GM19043 (cell line): ENCODE data around the gene PGAP6.
"Not testable (repeated sequence)": the region's sequence is repeated elsewhere in the genome, so short reads cannot be mapped to it uniquely, and the experiment has no call there.

Source experiments
- ATAC-seq: cut with Tn5 transposase; IDR thresholded peaks from one replicate; pipeline ENCODE4 v1.9.1; 2021; ENCODE audit warnings: low read depth; ENCODE audit not compliant: unreplicated experiment

Gene PGAP6

DNA sequence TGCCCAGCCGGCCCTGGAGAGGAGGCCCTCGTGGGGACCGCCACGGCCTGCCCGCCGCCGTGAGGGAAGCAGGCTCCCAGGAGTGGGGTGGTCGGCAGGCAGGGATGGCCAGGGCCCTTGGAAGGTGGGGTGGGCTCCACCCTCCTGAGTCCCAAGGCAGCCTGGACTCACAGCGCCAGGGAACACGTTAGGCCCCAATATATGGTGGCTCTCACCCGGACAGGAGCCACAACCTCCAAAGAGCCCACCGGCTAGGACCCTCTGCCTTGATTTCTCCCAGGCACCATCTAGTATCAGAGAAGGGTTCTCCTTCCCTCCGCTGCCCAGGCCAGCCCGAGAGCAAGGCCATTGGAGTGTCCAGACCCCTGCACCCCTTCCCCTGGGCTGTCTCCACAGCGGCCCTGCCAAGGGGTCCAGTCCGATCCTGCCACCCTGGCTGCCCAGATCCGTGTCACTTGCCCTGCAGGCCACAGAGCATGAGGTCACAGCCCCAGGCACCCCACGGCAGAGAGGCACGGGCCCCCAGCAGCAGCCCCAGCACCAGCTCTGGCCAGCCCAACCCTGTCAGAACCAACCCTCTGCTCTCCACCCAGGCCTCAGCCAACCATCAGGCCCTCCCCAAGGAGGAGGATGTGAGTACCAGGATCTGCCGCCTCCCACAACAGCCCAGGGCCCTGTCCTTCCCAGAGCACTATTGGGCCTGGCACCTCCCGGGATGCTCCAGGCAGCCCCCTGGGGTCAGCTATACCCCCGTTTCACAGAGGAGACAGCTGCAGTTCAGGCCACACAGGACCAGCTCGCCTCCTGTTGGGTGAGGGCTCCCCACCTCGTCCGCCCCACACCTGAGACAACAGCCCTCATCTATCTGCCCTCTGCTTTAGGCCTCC is 28.1 kb downstream of the PGAP6 start:
- no peak for ATAC-seq

DNA sequence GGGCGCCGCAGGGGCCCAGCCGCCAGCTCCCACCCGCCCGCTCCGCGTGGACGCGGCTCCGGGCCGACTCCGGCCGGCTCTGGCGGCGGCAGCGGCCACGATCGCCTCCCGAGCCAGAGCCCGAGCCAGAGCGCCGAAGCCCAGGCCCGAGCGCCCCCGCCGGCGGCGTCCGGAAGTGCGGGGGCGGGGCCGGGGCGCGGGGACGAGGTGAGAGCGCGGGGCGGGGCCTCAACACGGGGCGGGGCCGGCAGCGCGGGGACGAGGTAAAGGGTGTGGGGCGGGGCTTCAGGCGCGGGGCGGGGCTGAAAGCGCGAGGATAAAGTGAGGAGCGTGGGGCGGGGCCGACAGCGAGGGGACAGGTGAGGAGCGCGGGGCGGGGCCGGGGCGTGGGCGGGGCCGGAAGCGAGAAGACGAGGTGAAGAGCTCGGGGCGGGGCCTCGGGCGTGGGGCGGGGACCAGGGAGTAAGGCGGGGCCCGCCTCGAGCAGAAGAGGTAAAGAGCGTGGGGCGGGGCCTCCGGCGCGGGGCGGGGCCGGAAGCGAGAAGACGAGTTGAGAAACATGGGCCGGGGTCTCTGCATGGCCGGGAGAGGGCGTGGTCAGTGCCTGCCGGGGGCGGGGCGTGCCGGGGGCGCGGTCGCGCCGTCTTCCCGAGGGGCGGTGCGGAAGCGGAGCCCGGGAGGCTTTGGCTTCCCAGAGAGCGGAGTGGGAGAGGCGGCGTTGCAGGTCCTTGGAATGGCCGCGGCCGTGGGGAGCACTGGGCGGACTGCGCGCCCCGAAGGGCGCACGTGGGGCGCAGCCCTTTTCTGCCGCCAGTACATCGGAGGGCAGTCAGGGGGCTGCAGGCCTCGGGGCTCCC is 29.0 kb downstream of the PGAP6 start, which contains the start of gene AXIN1:
Gene AXIN1, minus strand, starts transcription at position 177 of the 857 bp plus-strand sequence. CDS start 5,698 bp downstream, outside the sequence.
- peak; percentile 46 for ATAC-seq

DNA sequence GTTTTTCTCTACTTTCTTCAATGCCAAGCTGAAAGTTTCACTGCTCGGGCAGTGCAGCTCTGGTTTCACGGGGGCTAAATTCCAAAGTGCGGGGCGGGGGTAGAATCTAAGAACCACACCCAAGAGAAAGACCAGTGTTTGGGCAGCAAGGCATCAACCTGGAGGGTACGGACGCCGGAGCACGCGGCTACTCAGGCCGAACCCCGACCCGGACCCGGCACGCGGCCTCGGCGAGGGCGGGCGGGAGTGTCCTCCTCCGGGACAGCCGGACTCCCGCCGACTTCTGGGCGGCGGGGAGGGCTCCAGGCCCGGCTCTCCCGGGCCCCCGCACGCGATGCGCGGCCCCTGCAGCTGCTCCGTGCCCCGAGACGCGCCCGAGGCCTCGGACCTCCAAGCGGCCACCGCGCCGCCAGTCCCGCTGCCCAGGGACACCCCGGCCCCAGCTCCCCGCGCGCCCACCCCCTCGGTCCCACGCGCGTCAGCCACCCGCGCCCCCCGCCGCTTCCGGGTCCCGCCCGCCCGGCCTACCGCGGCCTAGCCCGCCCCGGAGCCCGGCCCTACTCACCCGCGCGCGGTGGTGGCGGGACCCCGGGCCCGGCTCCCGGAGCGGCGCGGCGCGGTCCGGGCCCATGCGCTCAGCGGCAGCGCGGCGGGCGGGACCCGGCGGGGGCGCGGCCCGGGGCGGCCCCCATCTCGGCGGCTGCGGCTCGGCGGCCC is 29.8 kb downstream of the PGAP6 start:
- no peak for ATAC-seq

DNA sequence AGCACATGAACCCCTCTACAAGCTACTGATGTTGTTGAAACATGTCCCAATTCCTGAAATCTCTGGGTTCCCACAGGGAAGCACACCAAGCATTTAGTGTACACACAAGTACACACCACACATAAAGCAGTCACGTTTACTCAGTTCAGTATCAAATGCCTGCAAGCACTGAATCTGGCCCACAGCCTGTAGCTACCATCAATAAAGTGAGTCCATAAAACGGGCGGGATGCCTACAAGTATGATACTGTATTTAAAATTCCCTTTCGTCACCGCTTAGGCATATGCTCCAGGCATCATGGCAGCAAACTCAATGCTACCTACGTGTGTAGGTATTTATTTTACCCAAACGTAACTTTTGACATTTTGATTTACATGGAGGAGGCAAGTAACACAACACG is 31.6 kb downstream of the PGAP6 start:
- no peak for ATAC-seq

DNA sequence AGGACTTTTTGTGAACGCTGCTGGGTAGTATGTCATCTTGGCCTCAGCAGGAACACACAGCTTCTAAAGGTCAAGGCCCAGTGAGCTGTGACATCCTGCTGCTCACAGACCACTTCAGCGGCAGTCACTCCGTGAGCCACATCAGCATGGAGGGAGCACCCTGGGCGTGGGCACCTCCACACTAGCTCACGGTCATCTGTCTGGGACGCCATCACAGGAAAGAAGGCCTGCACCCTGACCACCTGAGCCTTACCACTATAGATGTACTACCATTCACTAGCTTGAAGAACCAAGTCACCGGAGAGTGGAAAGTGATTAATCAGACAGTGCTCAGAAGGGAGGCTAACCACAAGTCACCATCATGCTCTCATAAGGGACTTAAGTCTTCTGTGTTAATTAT is 32.6 kb downstream of the PGAP6 start:
- peak; percentile 37 for ATAC-seq

DNA sequence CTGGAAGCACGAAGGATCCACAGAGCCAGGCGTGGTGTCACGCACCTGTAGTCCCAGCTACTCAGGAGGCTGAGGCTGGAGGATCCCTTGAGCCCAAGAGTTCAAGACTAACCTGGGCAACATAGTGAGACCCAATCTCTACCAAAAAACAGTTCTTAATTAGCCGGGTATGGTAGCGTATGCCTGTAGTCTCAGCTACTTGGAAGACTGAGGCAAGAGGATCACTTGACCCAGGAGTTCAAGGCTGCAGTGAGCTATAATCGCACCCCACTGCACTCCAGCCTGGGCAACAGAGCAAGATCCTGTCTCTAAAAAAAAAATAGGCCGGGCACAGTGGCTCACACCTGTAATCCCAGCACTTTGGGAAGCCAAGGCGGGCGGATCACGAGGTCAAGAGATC is 33.3 kb downstream of the PGAP6 start:
- not testable (repeated sequence) for ATAC-seq

DNA sequence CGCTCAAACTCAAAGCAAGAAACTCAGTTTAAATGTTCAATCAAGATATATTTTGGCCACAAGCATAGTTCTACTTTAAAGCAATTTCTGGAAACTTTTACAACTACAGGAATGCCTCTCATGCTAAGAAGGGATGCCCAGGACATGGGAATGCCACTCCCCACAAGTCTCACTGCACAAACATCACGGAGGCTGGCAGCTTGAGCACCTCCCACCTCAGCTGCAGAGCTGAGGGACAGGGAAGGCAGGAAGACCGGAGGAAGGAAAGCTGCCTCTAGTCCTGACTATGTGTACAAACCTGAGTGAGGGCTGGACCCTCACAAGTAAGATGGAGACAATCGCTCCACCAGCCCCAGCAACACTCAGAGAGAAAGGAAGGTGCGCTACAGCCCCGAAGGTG is 34.6 kb downstream of the PGAP6 start:
- ATAC-seq: no peak

DNA sequence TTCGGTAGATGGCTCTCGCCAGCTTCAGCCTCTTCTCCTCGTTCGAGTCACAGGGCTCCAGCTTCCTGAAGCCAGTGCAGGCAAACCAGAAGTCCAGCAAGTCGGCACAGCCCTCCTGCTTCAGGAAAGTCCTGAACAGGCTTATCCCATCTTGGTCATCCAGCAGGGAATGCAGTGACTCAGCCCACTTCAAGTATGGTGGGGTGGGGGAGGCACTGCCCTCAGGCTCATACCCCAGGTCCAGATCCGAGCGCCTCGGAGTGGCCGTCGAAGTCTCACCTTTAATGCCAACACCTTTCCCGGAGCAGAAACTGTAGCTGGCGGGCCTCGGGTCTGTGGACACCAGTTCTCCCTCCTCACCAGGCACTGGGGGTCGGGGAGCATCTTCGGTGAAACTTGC is 35.2 kb downstream of the PGAP6 start:
- no peak for ATAC-seq

DNA sequence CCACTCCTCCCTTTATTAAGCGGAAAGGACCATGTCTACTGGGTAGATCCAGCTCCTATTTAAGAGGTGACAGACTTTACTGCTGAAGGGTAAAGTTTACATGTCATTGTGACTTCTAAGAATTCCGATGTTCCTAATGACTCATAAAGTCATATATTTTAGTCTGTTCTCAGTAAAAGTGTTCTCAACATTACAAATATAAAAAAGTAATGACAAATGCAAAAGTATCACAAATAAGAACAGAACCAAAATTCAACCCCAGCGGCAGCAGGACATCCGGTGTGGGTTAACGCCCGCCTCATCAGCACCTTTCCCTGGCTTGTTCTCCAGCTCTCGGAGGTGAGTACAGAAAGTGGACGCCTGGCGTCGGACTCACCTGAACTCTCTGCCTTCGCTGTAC is 36.0 kb downstream of the PGAP6 start:
- no peak for ATAC-seq

DNA sequence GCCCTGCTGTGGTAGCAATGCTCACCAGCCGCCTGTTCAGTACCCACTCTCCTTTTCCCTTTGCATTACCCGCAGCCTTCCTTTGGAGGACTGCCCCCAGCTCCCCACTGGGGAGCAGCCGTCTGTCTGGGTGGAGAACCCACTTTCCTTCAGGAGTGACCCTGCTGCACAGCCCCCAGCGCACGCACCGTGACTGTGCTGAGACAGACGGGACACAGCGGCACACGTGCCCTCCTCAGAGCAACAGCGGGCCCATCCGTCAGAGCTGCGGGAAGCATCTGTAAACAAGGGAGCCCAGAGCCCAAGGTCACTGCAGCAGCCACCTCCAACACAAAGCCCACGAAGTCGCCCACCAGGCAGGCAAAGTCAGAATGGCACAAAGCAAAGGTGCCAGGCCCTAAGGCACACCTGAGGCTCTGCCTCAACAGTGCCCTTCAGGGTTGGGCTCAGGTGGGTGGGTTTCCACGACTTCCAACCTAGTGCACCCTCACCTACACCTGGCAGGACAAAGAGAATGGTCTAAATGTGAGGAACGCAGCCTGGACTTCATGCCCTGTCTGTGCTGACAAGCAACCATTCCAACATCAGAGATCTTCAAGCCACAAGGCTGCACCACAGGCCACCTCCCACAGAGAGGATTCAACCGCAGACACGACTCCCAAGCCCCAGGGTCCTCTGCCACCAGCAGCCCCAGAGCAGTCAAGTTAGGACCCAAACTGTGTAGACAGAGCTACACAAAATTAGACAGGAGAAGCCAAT is 39.1 kb downstream of the PGAP6 start:
- ATAC-seq: no peak

DNA sequence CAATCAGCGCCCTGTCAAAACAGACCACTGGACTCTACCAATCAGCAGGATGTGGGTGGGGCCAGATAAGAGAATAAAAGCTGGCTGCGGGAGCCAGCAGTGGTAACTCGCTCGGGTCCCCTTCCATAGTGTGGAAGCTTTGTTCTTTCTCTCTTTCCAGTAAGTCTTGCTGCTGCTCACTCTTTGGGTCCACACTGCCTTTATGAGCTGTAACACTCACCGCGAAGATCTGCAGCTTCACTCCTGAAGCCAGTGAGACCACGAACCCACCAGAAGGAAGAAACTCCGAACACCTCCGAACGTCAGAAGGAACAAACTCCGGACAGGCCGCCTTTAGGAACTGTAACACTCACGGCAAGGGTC is 39.8 kb downstream of the PGAP6 start:
- not testable (repeated sequence) for ATAC-seq

DNA sequence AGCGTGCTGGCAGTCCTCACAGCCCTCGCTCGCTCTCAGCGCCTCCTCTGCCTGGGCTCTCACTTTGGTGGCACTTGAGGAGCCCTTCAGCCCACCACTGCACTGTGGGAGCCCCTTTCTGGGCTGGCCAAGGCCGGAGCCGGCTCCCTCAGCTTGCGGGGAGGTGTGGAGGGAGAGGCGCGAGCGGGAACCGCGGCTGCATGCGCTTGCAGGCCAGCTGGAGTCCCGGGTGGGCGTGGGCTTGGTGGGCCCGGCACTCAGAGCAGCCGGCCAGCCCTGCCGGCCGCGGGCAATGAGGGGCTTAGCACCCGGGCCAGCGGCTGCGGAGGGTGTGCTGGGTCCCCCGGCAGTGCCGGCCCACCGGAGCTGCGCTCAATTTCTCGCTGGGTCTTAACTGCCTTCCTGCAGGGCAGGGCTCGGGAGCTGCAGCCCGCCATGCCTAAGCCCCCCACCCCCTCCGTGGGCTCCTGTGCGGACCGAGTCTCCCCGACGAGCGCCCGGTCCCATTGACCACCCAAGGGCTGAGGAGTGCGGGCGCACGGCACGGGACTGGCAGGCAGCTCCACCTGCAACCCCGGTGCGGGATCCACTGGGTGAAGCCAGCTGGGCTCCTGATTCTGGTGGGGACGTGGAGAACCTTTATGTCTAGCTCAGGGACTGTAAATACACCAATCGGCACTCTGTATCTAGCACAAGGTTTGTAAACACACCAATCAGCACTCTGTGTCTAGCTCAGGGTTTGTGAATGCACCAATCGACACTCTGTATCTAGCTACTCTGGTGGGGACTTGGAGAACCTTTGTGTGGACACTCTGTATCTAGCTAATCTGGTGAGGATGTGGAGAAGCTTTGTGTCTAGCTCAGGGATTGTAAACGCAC is 40.4 kb downstream of the PGAP6 start:
- ATAC-seq: not testable (repeated sequence)

DNA sequence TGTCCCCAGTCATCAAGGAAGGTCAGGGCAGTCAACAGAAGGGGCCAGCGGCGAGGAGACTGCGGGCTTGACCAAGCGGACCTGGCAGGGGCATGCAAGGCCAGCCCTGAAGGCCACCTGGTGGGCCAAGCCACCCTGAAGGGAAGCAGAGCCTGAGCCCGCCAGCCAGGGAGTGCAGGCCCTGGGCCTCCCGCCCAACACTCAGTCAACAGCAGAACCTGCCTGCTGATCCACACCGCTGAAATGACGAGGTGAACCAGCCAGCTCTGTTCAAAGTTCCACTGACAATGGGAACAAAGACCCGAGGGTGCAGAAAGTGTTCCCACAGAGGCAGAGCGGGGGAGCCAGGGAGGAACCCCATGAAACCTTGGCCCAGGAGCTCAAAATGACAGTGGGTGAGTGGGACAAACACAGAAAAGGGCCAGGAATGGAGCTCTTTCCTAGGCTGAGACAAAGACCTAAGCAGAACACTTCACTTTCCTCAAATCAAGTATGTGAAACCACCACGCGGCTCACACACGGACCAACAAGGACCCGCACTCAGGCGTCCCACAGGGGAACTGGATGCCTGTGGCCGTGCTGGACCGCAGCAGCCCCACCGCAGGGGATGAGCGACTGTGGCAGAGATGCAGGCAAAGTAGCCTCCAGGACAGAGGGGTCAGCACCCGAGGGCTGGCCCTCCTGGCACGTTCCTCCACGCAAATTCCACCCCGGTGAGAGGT is 41.2 kb downstream of the PGAP6 start:
- no peak for ATAC-seq

DNA sequence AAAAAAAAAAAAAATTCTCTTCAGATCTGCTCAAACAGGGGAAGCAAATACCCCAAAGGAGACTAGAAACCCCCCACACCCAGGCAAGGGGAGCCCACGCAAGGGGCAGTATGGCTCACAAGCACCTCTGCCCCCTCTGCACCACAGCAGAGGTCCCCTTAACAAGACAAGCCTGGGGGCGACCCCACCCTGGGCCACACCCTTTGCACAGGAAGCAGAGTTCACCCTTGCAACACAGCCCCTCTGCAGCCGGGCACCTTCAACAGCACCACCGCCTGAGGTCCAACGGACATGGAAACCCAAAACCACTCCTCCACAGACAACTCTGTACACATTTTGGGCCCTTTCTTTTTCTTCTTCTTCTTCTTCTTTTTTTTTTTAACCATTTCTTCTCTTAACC is 42.1 kb downstream of the PGAP6 start:
- ATAC-seq: no peak

DNA sequence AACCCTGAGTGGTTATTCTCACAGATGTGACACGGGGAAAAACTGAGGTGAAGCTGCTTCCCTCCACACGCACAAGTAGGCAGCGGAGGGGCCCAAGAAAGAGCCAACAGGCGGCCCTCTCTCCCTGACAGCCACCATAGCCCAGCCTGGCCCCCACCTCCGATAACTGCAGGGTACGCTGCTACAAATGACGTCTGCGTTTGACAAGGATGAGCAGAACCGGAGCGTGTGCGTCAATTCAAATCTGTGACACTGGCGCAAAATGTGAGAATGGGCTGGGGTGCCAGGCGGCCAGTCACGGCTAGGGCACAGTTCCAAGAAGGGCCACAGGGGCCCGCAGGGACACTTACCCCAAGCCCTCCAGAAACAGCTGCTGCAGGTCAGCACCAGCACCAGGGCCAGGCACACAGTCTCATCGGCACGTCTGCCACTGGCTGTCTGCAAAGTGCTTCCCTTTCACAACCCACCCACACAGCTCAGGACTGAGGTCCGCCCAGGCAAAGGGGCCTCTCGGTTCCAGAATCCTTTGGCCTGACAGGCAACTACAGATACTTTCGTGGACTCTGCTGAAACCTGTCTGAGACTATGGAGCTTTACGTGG is 43.7 kb downstream of the PGAP6 start:
- no peak for ATAC-seq

DNA sequence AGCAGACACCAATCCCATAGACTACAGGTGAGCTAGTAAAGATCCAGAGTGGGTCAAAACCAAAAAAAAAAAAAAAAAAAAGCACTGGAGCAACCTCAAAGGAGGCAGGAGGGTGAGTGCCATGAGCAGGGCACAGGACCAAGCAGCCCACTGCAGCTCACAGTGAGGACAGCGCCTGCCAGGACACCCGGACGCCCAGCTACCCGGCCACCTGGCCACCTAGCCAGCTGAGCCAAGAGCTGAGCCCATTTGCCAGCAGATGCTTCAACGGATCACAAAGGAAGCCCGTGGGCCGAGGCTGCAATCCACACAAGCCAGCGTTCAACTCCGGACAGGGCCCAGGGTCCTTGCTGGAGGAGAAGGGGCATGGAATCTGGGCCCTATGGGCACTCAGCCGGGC is 44.3 kb downstream of the PGAP6 start:
- no peak for ATAC-seq

DNA sequence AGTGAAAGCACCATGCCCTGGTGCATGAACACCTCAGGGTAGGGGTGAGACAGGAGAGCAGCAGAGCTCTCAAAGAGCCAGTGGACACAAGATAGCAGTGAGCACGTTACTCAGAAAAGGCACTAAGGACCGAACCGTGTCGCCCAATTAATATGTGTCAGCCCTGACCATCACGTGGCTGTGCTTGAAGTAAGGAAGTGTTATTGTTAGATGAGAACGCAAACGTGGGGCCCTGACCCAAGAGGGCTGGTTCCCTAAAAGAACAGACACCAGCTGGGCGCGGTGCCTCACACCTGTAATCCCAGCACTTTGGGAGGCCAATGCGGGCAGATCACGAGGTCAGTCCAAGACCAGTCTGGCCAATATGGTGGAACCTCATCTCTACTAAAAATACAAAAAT is 45.5 kb downstream of the PGAP6 start:
- ATAC-seq: no peak
